Measurements from ENCODE around the gene PTPN11. TPM values are rescaled to one million over a fixed set of nuclear protein-coding genes. Genes with fewer than 3 reads are reported as not detected.

The PTPN11 gene
- polyA plus RNA-seq, 2 donors, result 13.4 to 17.7 TPM

DNA sequence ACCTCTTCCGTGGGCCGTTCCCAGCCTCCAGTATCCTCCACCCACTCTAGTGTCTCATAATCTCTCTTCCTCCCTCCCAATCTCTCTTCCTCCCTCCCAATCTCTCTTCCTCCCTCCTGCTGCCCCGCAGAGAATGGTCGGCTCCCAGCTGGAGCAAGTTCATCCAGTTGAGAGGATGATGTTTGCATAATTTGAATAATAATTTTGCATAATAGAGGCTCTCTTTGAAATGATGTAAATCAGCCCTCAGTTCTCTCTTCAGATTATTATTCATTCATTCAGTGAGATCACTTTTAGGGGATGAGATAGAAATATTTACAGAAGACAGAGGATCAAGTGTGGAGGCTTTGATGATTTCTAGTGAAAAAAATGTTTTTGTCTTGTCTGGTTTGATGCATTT lies 125.0 kb downstream of the PTPN11 start:
- 64 to 77% methylated on average over 4 of the region's 4 CpGs for WGBS, 2 donors
- no peaks in the 10 kb centered on the region for H3K4me1 ChIP-seq (ENCODE audit: control insufficient read depth in 2 of 2, insufficient read depth in 2 of 2, low read length in 1 of 2)
- no peaks in the 10 kb centered on the region for H3K36me3 ChIP-seq (ENCODE audit: control insufficient read depth in 2 of 2, insufficient read depth in 2 of 2, low read length in 1 of 2)

GRCh38 chr12:112546339-112546738 lies 127.6 kb downstream of the PTPN11 start:
- Histone ChIP-seq H3K9me3 (ENCODE audit: control insufficient read depth in 2 of 2, insufficient read depth in 1 of 2, low read depth in 1 of 2, low read length in 1 of 2) (peaks cover 0 to 3% of the 10 kb centered on the region in 2 donors), H3K4me1 (ENCODE audit: control insufficient read depth in 2 of 2, insufficient read depth in 2 of 2, low read length in 1 of 2) (no peaks in the 10 kb centered on the region), H3K4me3 (ENCODE audit: low read depth in 1 of 2, low read length in 2 of 2) (no peak overlapping the region), H3K27me3 (ENCODE audit: control insufficient read depth in 1 of 2, insufficient read depth in 2 of 2, low read length in 2 of 2) (peaks cover 2 to 3% of the 10 kb centered on the region in 2 donors), H3K27ac (ENCODE audit: low read depth in 2 of 2, low read length in 1 of 2) (no peak overlapping the region), H3K36me3 (ENCODE audit: control insufficient read depth in 2 of 2, insufficient read depth in 2 of 2, low read length in 1 of 2) (no peaks in the 10 kb centered on the region)
- WGBS, 2 donors, result 82 to 89% methylated on average over 6 of the region's 6 CpGs

More for the DNA sequence above, 125.0 kb downstream of the PTPN11 start:
- Histone ChIP-seq H3K9me3 (ENCODE audit: control insufficient read depth in 2 of 2, insufficient read depth in 1 of 2, low read depth in 1 of 2, low read length in 1 of 2) (peaks cover 0 to 3% of the 10 kb centered on the region in 2 donors), H3K27ac (ENCODE audit: low read depth in 2 of 2, low read length in 1 of 2) (no peak overlapping the region), H3K4me3 (ENCODE audit: low read depth in 1 of 2, low read length in 2 of 2) (no peak overlapping the region), H3K27me3 (ENCODE audit: control insufficient read depth in 1 of 2, insufficient read depth in 2 of 2, low read length in 2 of 2) (peaks cover 2 to 3% of the 10 kb centered on the region in 2 donors)

- no peaks in the 10 kb centered on the region for H3K4me1 ChIP-seq (ENCODE audit: control insufficient read depth in 2 of 2, insufficient read depth in 2 of 2, low read length in 1 of 2)
- peaks cover 2 to 3% of the 10 kb centered on the region in 2 donors for H3K27me3 ChIP-seq (ENCODE audit: control insufficient read depth in 1 of 2, insufficient read depth in 2 of 2, low read length in 2 of 2)
- WGBS, 2 donors, result 40 to 47% methylated on average over 2 of the region's 2 CpGs
- H3K36me3 ChIP-seq (ENCODE audit: control insufficient read depth in 2 of 2, insufficient read depth in 2 of 2, low read length in 1 of 2), result no peaks in the 10 kb centered on the region
- H3K9me3 ChIP-seq (ENCODE audit: control insufficient read depth in 2 of 2, insufficient read depth in 1 of 2, low read depth in 1 of 2, low read length in 1 of 2), result peaks cover 0 to 3% of the 10 kb centered on the region in 2 donors
- H3K4me3 ChIP-seq (ENCODE audit: low read depth in 1 of 2, low read length in 2 of 2), result no peak overlapping the region
- no peak overlapping the region for H3K27ac ChIP-seq (ENCODE audit: low read depth in 2 of 2, low read length in 1 of 2)
Measured at GRCh38 chr12:112546996-112547395, 128.2 kb downstream of the PTPN11 start.

- Histone ChIP-seq H3K4me3 (ENCODE audit: low read depth in 1 of 2, low read length in 2 of 2) (no peak overlapping the region), H3K4me1 (ENCODE audit: control insufficient read depth in 2 of 2, insufficient read depth in 2 of 2, low read length in 1 of 2) (no peaks in the 10 kb centered on the region)
- 69 to 76% methylated on average over 5 of the region's 5 CpGs for WGBS, 2 donors
Measured at GRCh38 chr12:112549031-112549430, 130.3 kb downstream of the PTPN11 start.

DNA sequence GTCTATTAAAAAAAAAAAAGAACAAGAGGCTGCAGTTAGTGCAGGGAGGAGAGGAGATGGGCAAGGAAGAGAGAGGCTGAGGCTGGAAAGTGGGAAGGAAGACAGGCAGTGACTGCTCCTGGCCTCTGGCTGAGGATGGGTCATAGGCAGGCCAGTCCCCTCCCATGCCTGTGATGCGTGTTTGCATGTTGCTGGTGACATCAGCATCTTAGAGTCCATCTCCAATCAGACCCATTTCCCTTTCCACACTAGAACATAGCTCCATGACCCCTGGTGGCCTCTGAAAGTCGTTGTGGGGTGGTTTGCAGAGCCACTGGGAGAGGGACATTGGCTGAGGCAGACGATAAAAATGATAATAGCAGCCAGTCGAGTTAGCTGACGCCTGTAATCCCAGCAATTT lies 132.9 kb downstream of the PTPN11 start:
- Histone ChIP-seq H3K4me1 (ENCODE audit: control insufficient read depth in 2 of 2, insufficient read depth in 2 of 2, low read length in 1 of 2) (no peaks in the 10 kb centered on the region), H3K9me3 (ENCODE audit: control insufficient read depth in 2 of 2, insufficient read depth in 1 of 2, low read depth in 1 of 2, low read length in 1 of 2) (no peaks in the 10 kb centered on the region), H3K27me3 (ENCODE audit: control insufficient read depth in 1 of 2, insufficient read depth in 2 of 2, low read length in 2 of 2) (no peaks in the 10 kb centered on the region), H3K27ac (ENCODE audit: low read depth in 2 of 2, low read length in 1 of 2) (no peak overlapping the region), H3K36me3 (ENCODE audit: control insufficient read depth in 2 of 2, insufficient read depth in 2 of 2, low read length in 1 of 2) (no peaks in the 10 kb centered on the region), H3K4me3 (ENCODE audit: low read depth in 1 of 2, low read length in 2 of 2) (no peak overlapping the region)
- WGBS, 2 donors, result 54 to 67% methylated on average over 5 of the region's 5 CpGs

More at GRCh38 chr12:112549031-112549430, 130.3 kb downstream of the PTPN11 start:
- H3K27ac ChIP-seq (ENCODE audit: low read depth in 2 of 2, low read length in 1 of 2), result no peak overlapping the region
- peaks cover 0 to 3% of the 10 kb centered on the region in 2 donors for H3K9me3 ChIP-seq (ENCODE audit: control insufficient read depth in 2 of 2, insufficient read depth in 1 of 2, low read depth in 1 of 2, low read length in 1 of 2)
- no peaks in the 10 kb centered on the region for H3K36me3 ChIP-seq (ENCODE audit: control insufficient read depth in 2 of 2, insufficient read depth in 2 of 2, low read length in 1 of 2)
- H3K27me3 ChIP-seq (ENCODE audit: control insufficient read depth in 1 of 2, insufficient read depth in 2 of 2, low read length in 2 of 2), result peaks cover 0 to 3% of the 10 kb centered on the region in 2 donors

GRCh38 chr12:112555621-112556233 lies 137.0 kb downstream of the PTPN11 start:
- Histone ChIP-seq H3K4me3 (ENCODE audit: low read depth in 1 of 2, low read length in 2 of 2) (no peak overlapping the region), H3K9me3 (ENCODE audit: control insufficient read depth in 2 of 2, insufficient read depth in 1 of 2, low read depth in 1 of 2, low read length in 1 of 2) (no peaks in the 10 kb centered on the region), H3K36me3 (ENCODE audit: control insufficient read depth in 2 of 2, insufficient read depth in 2 of 2, low read length in 1 of 2) (no peaks in the 10 kb centered on the region), H3K27me3 (ENCODE audit: control insufficient read depth in 1 of 2, insufficient read depth in 2 of 2, low read length in 2 of 2) (no peaks in the 10 kb centered on the region), H3K4me1 (ENCODE audit: control insufficient read depth in 2 of 2, insufficient read depth in 2 of 2, low read length in 1 of 2) (no peaks in the 10 kb centered on the region), H3K27ac (ENCODE audit: low read depth in 2 of 2, low read length in 1 of 2) (no peak overlapping the region)
- WGBS, 2 donors, result 79% methylated on average over 9 of the region's 9 CpGs

DNA sequence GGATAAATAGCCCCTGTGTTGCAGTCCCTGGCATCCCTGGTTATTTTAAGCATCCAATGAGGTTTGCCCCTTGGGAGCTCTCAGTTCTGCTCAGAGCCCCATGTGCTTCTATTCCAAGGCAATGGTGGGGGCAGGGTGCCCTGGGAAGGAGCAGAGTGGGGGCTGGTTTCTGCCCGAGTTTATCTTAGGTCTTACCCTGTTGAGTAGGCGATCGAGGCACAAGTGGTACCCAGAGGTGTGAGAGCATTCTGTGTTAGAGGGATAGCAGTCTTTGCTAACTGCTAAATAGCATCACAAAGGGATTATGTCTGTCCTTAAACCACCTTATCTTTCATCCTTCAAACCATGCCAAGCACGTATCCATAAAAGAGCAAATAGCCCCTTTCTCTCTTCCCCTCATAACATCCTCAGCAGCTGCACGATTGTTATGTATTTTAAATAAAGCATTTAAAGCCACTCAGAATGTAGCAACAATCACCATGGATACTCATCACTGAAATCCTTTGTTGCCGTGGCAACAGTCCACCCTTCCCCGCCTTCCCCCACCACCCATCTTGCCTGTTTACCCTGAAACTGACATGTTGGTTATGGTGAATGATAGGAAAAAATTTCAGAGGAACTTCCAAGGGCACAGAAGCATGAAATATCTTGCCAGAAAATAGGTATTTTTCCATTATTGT lies 139.3 kb downstream of the PTPN11 start:
- H3K9me3 ChIP-seq (ENCODE audit: control insufficient read depth in 2 of 2, insufficient read depth in 1 of 2, low read depth in 1 of 2, low read length in 1 of 2), result peaks cover 0 to 2% of the 10 kb centered on the region in 2 donors
- H3K27ac ChIP-seq (ENCODE audit: low read depth in 2 of 2, low read length in 1 of 2), result no peak overlapping the region
- H3K27me3 ChIP-seq (ENCODE audit: control insufficient read depth in 1 of 2, insufficient read depth in 2 of 2, low read length in 2 of 2), result no peaks in the 10 kb centered on the region
- H3K36me3 ChIP-seq (ENCODE audit: control insufficient read depth in 2 of 2, insufficient read depth in 2 of 2, low read length in 1 of 2), result no peaks in the 10 kb centered on the region
- 57 to 60% methylated on average over 7 of the region's 7 CpGs for WGBS, 2 donors
- no peak overlapping the region for H3K4me3 ChIP-seq (ENCODE audit: low read depth in 1 of 2, low read length in 2 of 2)
- H3K4me1 ChIP-seq (ENCODE audit: control insufficient read depth in 2 of 2, insufficient read depth in 2 of 2, low read length in 1 of 2), result no peaks in the 10 kb centered on the region

Other genes with a start within 250 kb of the PTPN11 start
- gene HECTD4, start 36.5 kb upstream of the PTPN11 start, polyA plus RNA-seq, result 10 to 100 TPM; 10.7 to 29.0 TPM
- gene RPL6, start 9.3 kb upstream of the PTPN11 start, polyA plus RNA-seq, result 1,000 to 10,000 TPM; 2,146 to 2,199 TPM